ENCODE measurements around the gene SPAG8.

SPAG8 gene

GRCh38 chr9:35834260-35835215, 22.5 kb upstream of the SPAG8 start:
- Histone ChIP-seq H3K27me3 (peaks cover 0 to 56% (median 0%) of the 10 kb centered on the region in 11 experiments; a peak in 4 of 22 replicates), H3K4me3 (no peak overlapping the region), H3K4me2 (peak overlapping the region; percentile 72 to 99 (median 87)), H4K20me1 (peaks cover 0 to 4% (median 0%) of the 10 kb centered on the region in 11 experiments; a peak in 2 of 22 replicates), H3K27ac (peak overlapping the region in 8 of 11 experiments; percentile 46 to 77 (median 69); a peak in 17 of 22 replicates), H3K9me3 (replicated peaks in 1 of 11) (peaks cover 0 to 5% (median 0%) of the 10 kb centered on the region in 11 experiments; a peak in 6 of 22 replicates), H3K36me3 (peaks cover 0 to 13% (median 0%) of the 10 kb centered on the region in 11 experiments; a peak in 3 of 22 replicates), H3K9ac (peak overlapping the region in 5 of 11 experiments; percentile 7 to 62 (median 38); a peak in 4 of 22 replicates), H3K4me1 (peaks cover 30 to 98% (median 63%) of the 10 kb centered on the region in 10 experiments)
- no peak for TF ChIP-seq Cebpa-rat (IDR thresholded peaks at IDR 0.05)

- H3K9me3 ChIP-seq (replicated peaks in 1 of 11) = no peaks in the 10 kb centered on the region
- peaks cover 35 to 92% (median 64%) of the 10 kb centered on the region in 10 experiments for H3K4me1 ChIP-seq
- peaks cover 0 to 38% (median 0%) of the 10 kb centered on the region in 11 experiments; a peak in 4 of 22 replicates for H3K27me3 ChIP-seq
- H3K36me3 ChIP-seq = peaks cover 0 to 13% (median 0%) of the 10 kb centered on the region in 11 experiments; a peak in 2 of 22 replicates
- TF ChIP-seq Cebpa-rat (IDR thresholded peaks at IDR 0.05) = no peak
- peak overlapping the region in 10 of 11 experiments; percentile 72 to 99 (median 91); a peak in 19 of 22 replicates for H3K4me2 ChIP-seq
- peaks cover 0 to 4% (median 0%) of the 10 kb centered on the region in 11 experiments; a peak in 2 of 22 replicates for H4K20me1 ChIP-seq
- H3K27ac ChIP-seq = peak overlapping the region in 7 of 11 experiments; percentile 46 to 77 (median 69); a peak in 11 of 22 replicates
- no peak overlapping the region for H3K4me3 ChIP-seq
- H3K9ac ChIP-seq = peak overlapping the region in 3 of 11 experiments; percentile 49 to 62 (median 49); a peak in 4 of 22 replicates
Measured at GRCh38 chr9:35832814-35833213, 20.8 kb upstream of the SPAG8 start.

- H3K9ac ChIP-seq = no peak overlapping the region
- peaks cover 0 to 11% (median 0%) of the 10 kb centered on the region in 11 experiments; a peak in 2 of 22 replicates for H3K36me3 ChIP-seq
- peaks cover 0 to 21% (median 0%) of the 10 kb centered on the region in 11 experiments; a peak in 3 of 22 replicates for H3K27me3 ChIP-seq
- H3K4me3 ChIP-seq = no peak overlapping the region
- H3K9me3 ChIP-seq (replicated peaks in 1 of 11) = no peaks in the 10 kb centered on the region
- no peak overlapping the region for H3K27ac ChIP-seq
- H3K4me1 ChIP-seq = peaks cover 35 to 83% (median 62%) of the 10 kb centered on the region in 10 experiments
- no peak for TF ChIP-seq Cebpa-rat (IDR thresholded peaks at IDR 0.05)
- H4K20me1 ChIP-seq = peaks cover 0 to 4% (median 0%) of the 10 kb centered on the region in 11 experiments; a peak in 2 of 22 replicates
- H3K4me2 ChIP-seq = peak overlapping the region in 7 of 11 experiments; percentile 85 to 99 (median 99); a peak in 13 of 22 replicates
Measured at GRCh38 chr9:35831040-35831439, 19.0 kb upstream of the SPAG8 start.

- Histone ChIP-seq H3K36me3 (no peaks in the 10 kb centered on the region), H3K27ac (peak overlapping the region in 10 of 11 experiments; percentile 69 to 87 (median 76); a peak in 19 of 22 replicates), H3K9me3 (replicated peaks in 1 of 11) (no peaks in the 10 kb centered on the region), H3K4me1 (peaks cover 31 to 73% (median 54%) of the 10 kb centered on the region in 10 experiments), H3K27me3 (peaks cover 0 to 15% (median 0%) of the 10 kb centered on the region in 11 experiments; a peak in 3 of 22 replicates), H3K4me3 (peak overlapping the region; percentile 60 to 83 (median 70)), H3K9ac (peak overlapping the region; percentile 77 to 88 (median 83); a peak in 21 of 22 replicates), H4K20me1 (peaks cover 0 to 4% (median 0%) of the 10 kb centered on the region in 11 experiments; a peak in 2 of 22 replicates), H3K4me2 (peak overlapping the region; percentile 85 to 99 (median 98))
- TF ChIP-seq Cebpa-rat (IDR thresholded peaks at IDR 0.05) = no peak
Measured at GRCh38 chr9:35829764-35830096, 17.7 kb upstream of the SPAG8 start.

- Histone ChIP-seq H4K20me1 (peaks cover 0 to 4% (median 0%) of the 10 kb centered on the region in 11 experiments; a peak in 2 of 22 replicates), H3K4me1 (peaks cover 25 to 68% (median 49%) of the 10 kb centered on the region in 10 experiments), H3K9me3 (replicated peaks in 1 of 11) (no peaks in the 10 kb centered on the region), H3K9ac (peak within 1 kb of the TSS; percentile 77 to 88 (median 83); a peak in 21 of 22 replicates), H3K4me3 (peak within 1 kb of the TSS; percentile 60 to 83 (median 70)), H3K27ac (peak within 1 kb of the TSS in 10 of 11 experiments; percentile 69 to 87 (median 76); a peak in 20 of 22 replicates), H3K27me3 (peaks cover 0 to 12% (median 0%) of the 10 kb centered on the region in 11 experiments; a peak in 3 of 22 replicates), H3K4me2 (peak within 1 kb of the TSS; percentile 97 to 99 (median 99)), H3K36me3 (no peaks in the 10 kb centered on the region)
- no peak for TF ChIP-seq Cebpa-rat (IDR thresholded peaks at IDR 0.05)
Measured at GRCh38 chr9:35829084-35829763, 17.2 kb upstream of the SPAG8 start, which contains the start of gene TMEM8B. TMEM8B (plus strand) TSS chr9:35829228; CDS start chr9:35829448, 220 bp downstream.

- Histone ChIP-seq H3K27ac (peak within 1 kb of the TSS in 10 of 11 experiments; percentile 69 to 87 (median 76); a peak in 20 of 22 replicates), H3K4me2 (peak within 1 kb of the TSS; percentile 97 to 99 (median 99)), H3K4me1 (peaks cover 20 to 63% (median 44%) of the 10 kb centered on the region in 10 experiments), H3K4me3 (peak within 1 kb of the TSS; percentile 60 to 83 (median 70)), H3K9me3 (replicated peaks in 1 of 11) (no peaks in the 10 kb centered on the region), H3K36me3 (no peaks in the 10 kb centered on the region), H4K20me1 (peaks cover 0 to 4% (median 0%) of the 10 kb centered on the region in 11 experiments; a peak in 2 of 22 replicates), H3K9ac (peak within 1 kb of the TSS; percentile 77 to 88 (median 83); a peak in 21 of 22 replicates), H3K27me3 (peaks cover 0 to 11% (median 0%) of the 10 kb centered on the region in 11 experiments; a peak in 2 of 22 replicates)
- TF ChIP-seq Cebpa-rat (IDR thresholded peaks at IDR 0.05) = no peak
Measured at GRCh38 chr9:35828716-35829083, 16.6 kb upstream of the SPAG8 start, which contains the start of gene FAM221B. FAM221B (minus strand) TSS chr9:35828732; CDS start chr9:35826161, 2,571 bp downstream.

GRCh38 chr9:35827486-35827885, 15.4 kb upstream of the SPAG8 start:
- Histone ChIP-seq H4K20me1 (no peaks in the 10 kb centered on the region), H3K9me3 (replicated peaks in 1 of 11) (no peaks in the 10 kb centered on the region), H3K36me3 (no peaks in the 10 kb centered on the region), H3K27ac (no peak overlapping the region), H3K27me3 (peaks cover 0 to 5% (median 0%) of the 10 kb centered on the region in 11 experiments; a peak in 2 of 22 replicates), H3K4me1 (peaks cover 9 to 51% (median 32%) of the 10 kb centered on the region in 10 experiments; a peak in 19 of 20 replicates), H3K9ac (no peak overlapping the region), H3K4me3 (no peak overlapping the region), H3K4me2 (no peak overlapping the region)
- TF ChIP-seq Cebpa-rat (IDR thresholded peaks at IDR 0.05) = no peak
